Fibroblast of lung (primary cell): ENCODE results near the gene SRD5A1.

Experiments
- CTCF ChIP-seq, 2 donors: IDR thresholded peaks in 1 of 2; conservative IDR thresholded peaks in 1 of 2; 1 replicate in 1 of 2; 2 replicates in 1 of 2; pipeline ENCODE4 v1.5.1; 2011 to 2012; ENCODE audit warnings: low read length in 2 of 2, control low read depth in 1 of 2, inconsistent platforms in 1 of 2, low read depth in 1 of 2, mild to moderate bottlenecking in 1 of 2
- EZH2 ChIP-seq: IDR thresholded peaks from 2 replicates; pipeline ENCODE4 v1.5.1; 2012; ENCODE audit warnings: low read length, control low read depth, mild to moderate bottlenecking; ENCODE audit errors: missing control alignments

DNA sequence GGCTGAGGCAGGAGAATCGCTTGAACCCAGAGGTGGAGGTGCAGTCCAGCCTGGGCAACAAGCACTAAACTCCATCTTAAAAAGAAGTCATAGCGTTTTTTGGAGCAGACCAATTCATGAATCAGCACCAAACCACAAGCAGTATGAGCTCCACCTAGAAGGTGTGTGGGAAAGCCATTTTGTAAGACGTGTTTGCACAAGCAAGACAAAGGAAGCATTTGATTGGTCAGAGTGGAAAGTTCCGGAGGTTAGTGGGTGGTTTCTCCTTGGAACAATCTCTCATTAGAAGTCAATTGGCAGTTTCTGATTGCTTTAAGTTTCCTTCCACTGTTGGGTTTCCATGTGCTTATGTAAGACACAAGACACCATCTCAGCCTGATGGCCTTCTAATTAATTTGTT, 5.0 kb downstream of the SRD5A1 start:
- TF ChIP-seq CTCF (conservative IDR thresholded peaks at IDR 0.05 in 1 of 2, IDR thresholded peaks at IDR 0.05 in 1 of 2; ENCODE audit: low read depth in 1 of 2, low read length in 2 of 2) = no peak
- no peak for TF ChIP-seq EZH2
